SK-N-SH treated with all-trans-retinoic acid at 6 μM for 48 hours (cell line): ENCODE measurements around the gene DCDC2.

Experiments
- ARNTL ChIP-seq: fragments of 450-650 bp; formaldehyde crosslinking; IDR thresholded peaks from 2 replicates; pipeline ENCODE4 v1.5.0; 2020; ENCODE audit warnings: low read depth, mild to moderate bottlenecking, moderate library complexity, borderline replicate concordance
- CSDC2 ChIP-seq: fragments of 250-450 bp; sonication (Bioruptor Pico); IDR thresholded peaks from 2 replicates; pipeline ENCODE4 v1.5.0; 2020; ENCODE audit warnings: mild to moderate bottlenecking, moderate library complexity
- OSR1 ChIP-seq: fragments of 250-450 bp; sonication (Bioruptor Pico); IDR thresholded peaks from 2 replicates; pipeline ENCODE4 v1.8.0; 2022; ENCODE audit warnings: moderate library complexity, mild to moderate bottlenecking, inconsistent platforms
- RARB ChIP-seq: fragments of 250-450 bp; sonication (Bioruptor Pico); IDR thresholded peaks from 2 replicates; pipeline ENCODE4 v1.8.0; 2021; ENCODE audit warnings: mild to moderate bottlenecking, moderate library complexity
- ZNF565 ChIP-seq: fragments of 450-650 bp; formaldehyde crosslinking; conservative IDR thresholded peaks from 2 replicates; pipeline ENCODE4 v1.5.0; 2020; ENCODE audit warnings: low read depth, mild to moderate bottlenecking, moderate library complexity
- TF ChIP-seq, protein P1 (sequence below): fragments of 250-450 bp; sonication (Bioruptor Pico); IDR thresholded peaks from 2 replicates; pipeline ENCODE4 v1.8.0; 2020; ENCODE audit warnings: mild to moderate bottlenecking, moderate library complexity, borderline replicate concordance
- TF ChIP-seq, protein P2 (sequence below): fragments of 250-450 bp; sonication (Bioruptor Pico); IDR thresholded peaks from 2 replicates; pipeline ENCODE4 v1.5.0; 2020; ENCODE audit warnings: mild to moderate bottlenecking, moderate library complexity

DNA sequence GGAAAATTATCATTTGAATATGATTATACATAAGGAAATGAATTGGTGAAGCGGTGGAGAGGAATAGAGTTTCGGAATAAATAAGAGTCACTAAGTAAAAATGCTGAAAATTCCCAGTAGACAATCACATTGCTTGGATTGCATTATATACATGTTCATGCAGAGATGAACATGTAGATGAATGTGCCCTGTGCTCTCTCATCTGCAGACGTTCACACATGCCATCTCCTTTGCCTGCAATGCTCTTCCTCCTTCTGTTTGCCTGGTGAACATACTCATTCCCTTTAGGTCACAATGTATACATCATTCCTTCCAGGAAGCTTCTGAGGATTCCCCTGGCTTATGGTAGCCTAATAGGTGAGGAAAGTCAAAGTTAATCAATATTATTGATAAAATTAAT is 17.9 kb downstream of the DCDC2 start:
- TF ChIP-seq ARNTL (no peak), OSR1 (CRISPR knock-in tag) (no peak), RARB (CRISPR knock-in tag) (no peak), CSDC2 (CRISPR knock-in tag) (no peak), ZNF565 (CRISPR knock-in tag) (no peak)
- TF ChIP-seq, protein P1, sequence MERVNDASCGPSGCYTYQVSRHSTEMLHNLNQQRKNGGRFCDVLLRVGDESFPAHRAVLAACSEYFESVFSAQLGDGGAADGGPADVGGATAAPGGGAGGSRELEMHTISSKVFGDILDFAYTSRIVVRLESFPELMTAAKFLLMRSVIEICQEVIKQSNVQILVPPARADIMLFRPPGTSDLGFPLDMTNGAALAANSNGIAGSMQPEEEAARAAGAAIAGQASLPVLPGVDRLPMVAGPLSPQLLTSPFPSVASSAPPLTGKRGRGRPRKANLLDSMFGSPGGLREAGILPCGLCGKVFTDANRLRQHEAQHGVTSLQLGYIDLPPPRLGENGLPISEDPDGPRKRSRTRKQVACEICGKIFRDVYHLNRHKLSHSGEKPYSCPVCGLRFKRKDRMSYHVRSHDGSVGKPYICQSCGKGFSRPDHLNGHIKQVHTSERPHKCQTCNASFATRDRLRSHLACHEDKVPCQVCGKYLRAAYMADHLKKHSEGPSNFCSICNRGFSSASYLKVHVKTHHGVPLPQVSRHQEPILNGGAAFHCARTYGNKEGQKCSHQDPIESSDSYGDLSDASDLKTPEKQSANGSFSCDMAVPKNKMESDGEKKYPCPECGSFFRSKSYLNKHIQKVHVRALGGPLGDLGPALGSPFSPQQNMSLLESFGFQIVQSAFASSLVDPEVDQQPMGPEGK: no peak
- TF ChIP-seq, protein P2, sequence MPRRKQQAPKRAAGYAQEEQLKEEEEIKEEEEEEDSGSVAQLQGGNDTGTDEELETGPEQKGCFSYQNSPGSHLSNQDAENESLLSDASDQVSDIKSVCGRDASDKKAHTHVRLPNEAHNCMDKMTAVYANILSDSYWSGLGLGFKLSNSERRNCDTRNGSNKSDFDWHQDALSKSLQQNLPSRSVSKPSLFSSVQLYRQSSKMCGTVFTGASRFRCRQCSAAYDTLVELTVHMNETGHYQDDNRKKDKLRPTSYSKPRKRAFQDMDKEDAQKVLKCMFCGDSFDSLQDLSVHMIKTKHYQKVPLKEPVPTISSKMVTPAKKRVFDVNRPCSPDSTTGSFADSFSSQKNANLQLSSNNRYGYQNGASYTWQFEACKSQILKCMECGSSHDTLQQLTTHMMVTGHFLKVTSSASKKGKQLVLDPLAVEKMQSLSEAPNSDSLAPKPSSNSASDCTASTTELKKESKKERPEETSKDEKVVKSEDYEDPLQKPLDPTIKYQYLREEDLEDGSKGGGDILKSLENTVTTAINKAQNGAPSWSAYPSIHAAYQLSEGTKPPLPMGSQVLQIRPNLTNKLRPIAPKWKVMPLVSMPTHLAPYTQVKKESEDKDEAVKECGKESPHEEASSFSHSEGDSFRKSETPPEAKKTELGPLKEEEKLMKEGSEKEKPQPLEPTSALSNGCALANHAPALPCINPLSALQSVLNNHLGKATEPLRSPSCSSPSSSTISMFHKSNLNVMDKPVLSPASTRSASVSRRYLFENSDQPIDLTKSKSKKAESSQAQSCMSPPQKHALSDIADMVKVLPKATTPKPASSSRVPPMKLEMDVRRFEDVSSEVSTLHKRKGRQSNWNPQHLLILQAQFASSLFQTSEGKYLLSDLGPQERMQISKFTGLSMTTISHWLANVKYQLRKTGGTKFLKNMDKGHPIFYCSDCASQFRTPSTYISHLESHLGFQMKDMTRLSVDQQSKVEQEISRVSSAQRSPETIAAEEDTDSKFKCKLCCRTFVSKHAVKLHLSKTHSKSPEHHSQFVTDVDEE (CRISPR knock-in tag): no peak
